Measurements from ENCODE around the gene COMMD1. TPM values are rescaled to one million over a fixed set of nuclear protein-coding genes. Genes with fewer than 3 reads are reported as not detected.
A peak's percentile ranks its signal among the peaks of the same experiment; 100 is the strongest.
"Not testable (repeated sequence)": the region's sequence is repeated elsewhere in the genome, so short reads cannot be mapped to it uniquely, and the experiment has no call there.

The COMMD1 gene
- total RNA-seq, 1 donor from 2014 or later: 43.6 TPM

DNA sequence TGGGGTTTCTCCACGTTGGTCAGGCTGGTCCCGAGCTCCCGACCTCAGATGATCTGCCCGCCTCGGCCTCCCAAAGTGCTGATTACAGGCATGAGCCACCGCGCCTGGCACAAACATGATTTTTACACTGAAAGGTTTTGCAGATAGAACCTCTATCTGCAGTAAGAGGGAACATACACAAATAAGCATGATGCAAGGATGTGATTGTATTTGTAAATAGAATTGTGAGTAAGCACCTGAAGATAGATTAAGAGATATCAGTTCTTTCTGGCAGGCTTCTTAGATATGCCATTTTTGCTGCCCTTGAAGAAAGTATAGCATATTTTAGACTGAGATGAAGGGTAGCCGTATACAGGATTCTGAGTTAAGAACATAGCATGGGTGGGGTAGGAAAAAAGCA is 3.6 kb downstream of the COMMD1 start:
- Mint-ChIP-seq H3K4me1 (ENCODE audit: unreplicated experiment) (no peaks in the 10 kb centered on the region), H3K4me3 (no peak overlapping the region), H3K9me3 (no peaks in the 10 kb centered on the region), H3K36me3 (no peaks in the 10 kb centered on the region), H3K27me3 (no peaks in the 10 kb centered on the region), H3K27ac (no peak overlapping the region)
- DNase-seq (ENCODE audit: extremely low spot score, unreplicated experiment): no peak
- no peak for TF ChIP-seq CTCF (conservative IDR thresholded peaks at IDR 0.05)

- no peak overlapping the region for H3K27ac Mint-ChIP-seq
- H3K4me1 Mint-ChIP-seq (ENCODE audit: unreplicated experiment): no peaks in the 10 kb centered on the region
- no peak for DNase-seq (ENCODE audit: extremely low spot score, unreplicated experiment)
- H3K9me3 Mint-ChIP-seq: no peaks in the 10 kb centered on the region
- TF ChIP-seq CTCF (conservative IDR thresholded peaks at IDR 0.05): peak; percentile 56
- no peaks in the 10 kb centered on the region for H3K36me3 Mint-ChIP-seq
- no peaks in the 10 kb centered on the region for H3K27me3 Mint-ChIP-seq
- no peak overlapping the region for H3K4me3 Mint-ChIP-seq
Measured at GRCh38 chr2:61910603-61911002, 5.1 kb downstream of the COMMD1 start.

- Mint-ChIP-seq H3K36me3 (no peaks in the 10 kb centered on the region), H3K9me3 (no peaks in the 10 kb centered on the region), H3K27ac (no peak overlapping the region), H3K4me3 (no peak overlapping the region), H3K4me1 (ENCODE audit: unreplicated experiment) (no peaks in the 10 kb centered on the region), H3K27me3 (no peaks in the 10 kb centered on the region)
- no peak for DNase-seq (ENCODE audit: extremely low spot score, unreplicated experiment)
- peak; percentile 52 for TF ChIP-seq CTCF (conservative IDR thresholded peaks at IDR 0.05)
Measured at GRCh38 chr2:61911510-61911909, 6.0 kb downstream of the COMMD1 start.

- H3K27ac Mint-ChIP-seq; DNase-seq (ENCODE audit: extremely low spot score, unreplicated experiment); H3K9me3 Mint-ChIP-seq; H3K4me3 Mint-ChIP-seq; H3K27me3 Mint-ChIP-seq; H3K36me3 Mint-ChIP-seq; H3K4me1 Mint-ChIP-seq (ENCODE audit: unreplicated experiment): not testable (repeated sequence)
Measured at GRCh38 chr2:61914794-61915193, 9.3 kb downstream of the COMMD1 start.

- H3K27me3 Mint-ChIP-seq: no peaks in the 10 kb centered on the region
- H3K4me3 Mint-ChIP-seq: no peak overlapping the region
- no peaks in the 10 kb centered on the region for H3K4me1 Mint-ChIP-seq (ENCODE audit: unreplicated experiment)
- TF ChIP-seq CTCF (conservative IDR thresholded peaks at IDR 0.05): no peak
- peaks cover 10% of the 10 kb centered on the region for H3K36me3 Mint-ChIP-seq
- no peaks in the 10 kb centered on the region for H3K9me3 Mint-ChIP-seq
- DNase-seq (ENCODE audit: extremely low spot score, unreplicated experiment): no peak
- H3K27ac Mint-ChIP-seq: no peak overlapping the region
Measured at GRCh38 chr2:61920548-61920947, 15.1 kb downstream of the COMMD1 start.

DNA sequence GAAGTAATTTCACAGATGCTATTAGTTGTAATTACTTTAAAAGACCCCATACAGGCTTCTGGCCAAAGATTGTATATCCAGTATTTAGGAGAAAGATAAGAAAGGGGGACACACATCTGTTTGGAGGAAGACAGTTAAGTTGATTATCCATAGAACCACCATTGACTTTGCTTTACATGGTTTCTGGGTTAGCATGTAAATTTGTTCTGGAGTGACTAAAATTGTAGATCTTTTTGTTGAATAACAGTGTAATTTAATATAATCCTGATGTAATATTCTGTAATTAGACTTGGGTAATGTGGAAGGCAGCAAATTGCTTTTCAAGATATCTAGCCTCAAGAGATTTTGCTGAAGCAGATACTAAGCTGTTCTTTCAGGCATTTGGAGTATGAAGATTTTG is 17.2 kb downstream of the COMMD1 start:
- H3K36me3 Mint-ChIP-seq: peaks cover 15% of the 10 kb centered on the region
- H3K27ac Mint-ChIP-seq: no peak overlapping the region
- no peaks in the 10 kb centered on the region for H3K27me3 Mint-ChIP-seq
- H3K9me3 Mint-ChIP-seq: no peaks in the 10 kb centered on the region
- no peak for DNase-seq (ENCODE audit: extremely low spot score, unreplicated experiment)
- no peak for TF ChIP-seq CTCF (conservative IDR thresholded peaks at IDR 0.05)
- no peak overlapping the region for H3K4me3 Mint-ChIP-seq
- no peaks in the 10 kb centered on the region for H3K4me1 Mint-ChIP-seq (ENCODE audit: unreplicated experiment)

Measured in type B pancreatic cell (in vitro differentiated cells).